Adrenal gland (tissue), 5 donors: ENCODE results near the gene ENPP6.

Experiments used
- POLR2A ChIP-seq, 2 donors: fragments of 450-650 bp; IDR thresholded peaks; one replicate each; pipeline ENCODE4 v1.6.1; 2017; ENCODE audit warnings: antibody characterized with exemption in 2 of 2, mild to moderate bottlenecking in 2 of 2, moderate library complexity in 1 of 2
- TF ChIP-seq, protein P1 (sequence below), 6 experiments: fragments of 450-650 bp in 4 of 6; fragments of 200-600 bp in 2 of 6; sonication (generic) in 1 of 6; IDR thresholded peaks; 1 replicate in 5 of 6; 2 replicates in 1 of 6; pipeline versions ENCODE4 v1.5.1 to v1.8.0; 2016 to 2021; ENCODE audit warnings: antibody characterized with exemption in 6 of 6, mild to moderate bottlenecking in 2 of 6, moderate library complexity in 1 of 6
- donor health status: DM: no; HTN: no; CAD: no.

- TF ChIP-seq, protein P1, sequence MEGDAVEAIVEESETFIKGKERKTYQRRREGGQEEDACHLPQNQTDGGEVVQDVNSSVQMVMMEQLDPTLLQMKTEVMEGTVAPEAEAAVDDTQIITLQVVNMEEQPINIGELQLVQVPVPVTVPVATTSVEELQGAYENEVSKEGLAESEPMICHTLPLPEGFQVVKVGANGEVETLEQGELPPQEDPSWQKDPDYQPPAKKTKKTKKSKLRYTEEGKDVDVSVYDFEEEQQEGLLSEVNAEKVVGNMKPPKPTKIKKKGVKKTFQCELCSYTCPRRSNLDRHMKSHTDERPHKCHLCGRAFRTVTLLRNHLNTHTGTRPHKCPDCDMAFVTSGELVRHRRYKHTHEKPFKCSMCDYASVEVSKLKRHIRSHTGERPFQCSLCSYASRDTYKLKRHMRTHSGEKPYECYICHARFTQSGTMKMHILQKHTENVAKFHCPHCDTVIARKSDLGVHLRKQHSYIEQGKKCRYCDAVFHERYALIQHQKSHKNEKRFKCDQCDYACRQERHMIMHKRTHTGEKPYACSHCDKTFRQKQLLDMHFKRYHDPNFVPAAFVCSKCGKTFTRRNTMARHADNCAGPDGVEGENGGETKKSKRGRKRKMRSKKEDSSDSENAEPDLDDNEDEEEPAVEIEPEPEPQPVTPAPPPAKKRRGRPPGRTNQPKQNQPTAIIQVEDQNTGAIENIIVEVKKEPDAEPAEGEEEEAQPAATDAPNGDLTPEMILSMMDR (IDR thresholded peaks at IDR 0.05): no peak
- no peak for TF ChIP-seq POLR2A (IDR thresholded peaks at IDR 0.05)
Measured at GRCh38 chr4:184231573-184231972, 13.9 kb upstream of the ENPP6 start.
